Measurements from ENCODE around the gene HDAC10.

- no peak for TF ChIP-seq HDAC2 (IDR thresholded peaks at IDR 0.05)
- TF ChIP-seq TCF3 (IDR thresholded peaks at IDR 0.05; ENCODE audit: borderline replicate concordance, insufficient read depth, low read depth, low read length): no peak
- TF ChIP-seq CTCF (IDR thresholded peaks at IDR 0.05 in 2 of 3, conservative IDR thresholded peaks at IDR 0.05 in 1 of 3; ENCODE audit: control insufficient read depth in 2 of 3, extremely low read depth in 1 of 3, insufficient read depth in 1 of 3, low read depth in 3 of 3, low read length in 3 of 3): peak in 2 of 3 experiments; percentile 15 to 33; a peak in 2 of 6 replicates
- TF ChIP-seq ZNF622 (IDR thresholded peaks at IDR 0.05): no peak
- TF ChIP-seq TARDBP (IDR thresholded peaks at IDR 0.05; ENCODE audit: borderline replicate concordance): no peak
- TF ChIP-seq ZNF274 (IDR thresholded peaks at IDR 0.05; ENCODE audit: insufficient read depth, insufficient read length): no peak
- TF ChIP-seq SKIL (IDR thresholded peaks at IDR 0.05; ENCODE audit: low read depth, poor library complexity, severe bottlenecking): no peak
- TF ChIP-seq POLR2AphosphoS5 (IDR thresholded peaks at IDR 0.05; ENCODE audit: low read length): no peak
- TF ChIP-seq POLR2A (IDR thresholded peaks at IDR 0.05; ENCODE audit: low read depth, low read length): no peak
Measured at GRCh38 chr22:50271519-50271970, 20.5 kb upstream of the HDAC10 start.

All from GM12878 (cell line).